Measurements from ENCODE around the gene LRRC3B.

LRRC3B gene

DNA sequence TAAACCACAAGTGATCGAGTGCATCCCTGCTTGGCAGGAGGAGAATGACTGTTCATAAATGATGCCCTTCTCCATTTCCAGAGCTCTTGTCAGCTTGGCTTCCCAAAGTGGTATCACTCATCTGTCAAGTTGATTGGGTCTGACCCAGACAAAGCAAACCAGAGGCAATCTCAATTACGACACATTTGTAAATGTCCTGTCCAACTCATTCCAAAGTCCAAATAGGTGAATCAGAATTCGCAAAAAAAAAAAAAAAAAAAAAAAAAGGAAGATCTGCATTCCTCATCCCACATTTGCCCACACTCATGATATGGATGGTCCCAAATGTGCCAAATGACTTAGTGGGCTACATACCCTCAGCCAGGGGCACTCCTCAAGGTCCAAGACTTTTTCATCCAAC is 91.9 kb downstream of the LRRC3B start:
- no peak for DNase-seq
- Histone ChIP-seq H2BK120ac (ENCODE audit: low read depth, low read length) (no peak overlapping the region), H2BK5ac (ENCODE audit: low read length) (no peak overlapping the region), H3K79me2 (ENCODE audit: control insufficient read depth, insufficient read depth, low read length) (no peaks in the 10 kb centered on the region), H4K8ac (ENCODE audit: low read depth, low read length) (no peak overlapping the region), H3K27ac (ENCODE audit: low read depth, low read length) (no peak overlapping the region), H3K18ac (ENCODE audit: low read length) (no peak overlapping the region), H3K4me3 (ENCODE audit: low read length) (no peak overlapping the region), H3K4ac (ENCODE audit: low read depth, low read length) (no peak overlapping the region), H2BK15ac (replicated peaks; ENCODE audit: low read depth) (no peak overlapping the region), H3K9ac (ENCODE audit: low read length) (no peak overlapping the region), H3K23ac (ENCODE audit: low read length) (no peak overlapping the region), H3K56ac (ENCODE audit: low read length) (no peak overlapping the region), H3K4me2 (ENCODE audit: low read length) (no peak overlapping the region), H3K27me3 (ENCODE audit: insufficient read depth, low read length, poor library complexity) (no peaks in the 10 kb centered on the region), H3K79me1 (ENCODE audit: low read length) (no peaks in the 10 kb centered on the region), H3K4me1 (ENCODE audit: control insufficient read depth, low read depth, low read length) (no peaks in the 10 kb centered on the region), H4K5ac (ENCODE audit: low read length) (no peak overlapping the region), H2AK5ac (ENCODE audit: low read length) (no peak overlapping the region), H3K36me3 (ENCODE audit: control insufficient read depth, insufficient read depth, low read length) (no peaks in the 10 kb centered on the region)
- WGBS (ENCODE audit: extremely low coverage, insufficient coverage, low lambda C conversion rate) = no CpG with 5 or more reads among the region's 3 CpGs

- Histone ChIP-seq H3K4me1 (ENCODE audit: control insufficient read depth, low read depth, low read length) (no peaks in the 10 kb centered on the region), H3K27ac (ENCODE audit: low read depth, low read length) (no peak overlapping the region), H3K4me3 (ENCODE audit: low read length) (no peak overlapping the region), H4K5ac (ENCODE audit: low read length) (no peak overlapping the region), H2BK5ac (ENCODE audit: low read length) (no peak overlapping the region), H4K8ac (ENCODE audit: low read depth, low read length) (no peak overlapping the region), H3K27me3 (ENCODE audit: insufficient read depth, low read length, poor library complexity) (no peaks in the 10 kb centered on the region), H3K18ac (ENCODE audit: low read length) (no peak overlapping the region), H2AK5ac (ENCODE audit: low read length) (no peak overlapping the region), H3K23ac (ENCODE audit: low read length) (no peak overlapping the region), H3K9ac (ENCODE audit: low read length) (no peak overlapping the region), H2BK120ac (ENCODE audit: low read depth, low read length) (no peak overlapping the region), H3K79me2 (ENCODE audit: control insufficient read depth, insufficient read depth, low read length) (no peaks in the 10 kb centered on the region), H3K79me1 (ENCODE audit: low read length) (no peaks in the 10 kb centered on the region), H3K4me2 (ENCODE audit: low read length) (no peak overlapping the region), H3K4ac (ENCODE audit: low read depth, low read length) (no peak overlapping the region), H3K56ac (ENCODE audit: low read length) (no peak overlapping the region), H2BK15ac (replicated peaks; ENCODE audit: low read depth) (no peak overlapping the region), H3K36me3 (ENCODE audit: control insufficient read depth, insufficient read depth, low read length) (no peaks in the 10 kb centered on the region)
- DNase-seq = no peak
- WGBS (ENCODE audit: extremely low coverage, insufficient coverage, low lambda C conversion rate) = no CpG with 5 or more reads among the region's 3 CpGs
Observed at GRCh38 chr3:26715431-26715830, 92.9 kb downstream of the LRRC3B start.

- Histone ChIP-seq H3K79me2 (ENCODE audit: control insufficient read depth, insufficient read depth, low read length) (no peaks in the 10 kb centered on the region), H3K56ac (ENCODE audit: low read length) (no peak overlapping the region), H2BK15ac (replicated peaks; ENCODE audit: low read depth) (no peak overlapping the region), H3K27me3 (ENCODE audit: insufficient read depth, low read length, poor library complexity) (no peaks in the 10 kb centered on the region), H2AK5ac (ENCODE audit: low read length) (no peak overlapping the region), H3K27ac (ENCODE audit: low read depth, low read length) (no peak overlapping the region), H3K4me1 (ENCODE audit: control insufficient read depth, low read depth, low read length) (no peaks in the 10 kb centered on the region), H2BK120ac (ENCODE audit: low read depth, low read length) (no peak overlapping the region), H3K4me3 (ENCODE audit: low read length) (no peak overlapping the region), H3K36me3 (ENCODE audit: control insufficient read depth, insufficient read depth, low read length) (no peaks in the 10 kb centered on the region), H3K4ac (ENCODE audit: low read depth, low read length) (no peak overlapping the region), H3K79me1 (ENCODE audit: low read length) (no peaks in the 10 kb centered on the region), H2BK5ac (ENCODE audit: low read length) (no peak overlapping the region), H3K9ac (ENCODE audit: low read length) (no peak overlapping the region), H4K8ac (ENCODE audit: low read depth, low read length) (no peak overlapping the region), H3K4me2 (ENCODE audit: low read length) (no peak overlapping the region), H3K23ac (ENCODE audit: low read length) (no peak overlapping the region), H4K5ac (ENCODE audit: low read length) (no peak overlapping the region), H3K18ac (ENCODE audit: low read length) (no peak overlapping the region)
- DNase-seq = peak; percentile 31
- WGBS (ENCODE audit: extremely low coverage, insufficient coverage, low lambda C conversion rate) = no CpG with 5 or more reads among the region's 1 CpG
Observed at GRCh38 chr3:26718315-26718714, 95.7 kb downstream of the LRRC3B start.

DNA sequence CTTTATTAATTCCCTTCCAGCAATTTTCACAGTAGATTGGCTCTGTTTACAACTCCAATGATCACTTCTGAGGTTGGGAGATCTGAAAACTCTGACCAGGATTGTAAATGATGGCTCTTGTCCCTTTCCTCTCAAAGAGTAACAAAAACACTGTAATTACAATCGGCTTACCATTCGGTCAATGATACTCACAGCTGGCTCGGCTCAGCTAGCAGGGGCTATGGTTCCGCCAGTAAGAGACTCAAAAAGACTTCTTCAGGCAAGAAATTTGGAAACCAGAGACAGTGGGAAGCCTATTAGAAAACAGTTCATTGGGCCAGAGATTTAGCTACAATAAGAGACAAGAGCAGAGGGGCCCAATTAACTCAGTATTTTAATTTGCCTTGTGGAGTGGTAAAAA is 96.6 kb downstream of the LRRC3B start:
- no peak for DNase-seq
- no peak overlapping the region for H3K23ac ChIP-seq (ENCODE audit: low read length)
- no peak overlapping the region for H2BK5ac ChIP-seq (ENCODE audit: low read length)
- no peak overlapping the region for H2BK120ac ChIP-seq (ENCODE audit: low read depth, low read length)
- H3K56ac ChIP-seq (ENCODE audit: low read length) = no peak overlapping the region
- H4K5ac ChIP-seq (ENCODE audit: low read length) = no peak overlapping the region
- no peaks in the 10 kb centered on the region for H3K79me2 ChIP-seq (ENCODE audit: control insufficient read depth, insufficient read depth, low read length)
- H3K27me3 ChIP-seq (ENCODE audit: insufficient read depth, low read length, poor library complexity) = no peaks in the 10 kb centered on the region
- H3K36me3 ChIP-seq (ENCODE audit: control insufficient read depth, insufficient read depth, low read length) = no peaks in the 10 kb centered on the region
- H3K4me1 ChIP-seq (ENCODE audit: control insufficient read depth, low read depth, low read length) = no peaks in the 10 kb centered on the region
- H3K9ac ChIP-seq (ENCODE audit: low read length) = no peak overlapping the region
- H3K18ac ChIP-seq (ENCODE audit: low read length) = no peak overlapping the region
- no peak overlapping the region for H3K4ac ChIP-seq (ENCODE audit: low read depth, low read length)
- H4K8ac ChIP-seq (ENCODE audit: low read depth, low read length) = no peak overlapping the region
- WGBS (ENCODE audit: extremely low coverage, insufficient coverage, low lambda C conversion rate) = no CpG with 5 or more reads among the region's 4 CpGs
- H2BK15ac ChIP-seq (replicated peaks; ENCODE audit: low read depth) = no peak overlapping the region
- H3K4me2 ChIP-seq (ENCODE audit: low read length) = no peak overlapping the region
- H3K27ac ChIP-seq (ENCODE audit: low read depth, low read length) = no peak overlapping the region
- no peak overlapping the region for H2AK5ac ChIP-seq (ENCODE audit: low read length)
- H3K79me1 ChIP-seq (ENCODE audit: low read length) = no peaks in the 10 kb centered on the region
- H3K4me3 ChIP-seq (ENCODE audit: low read length) = no peak overlapping the region

DNA sequence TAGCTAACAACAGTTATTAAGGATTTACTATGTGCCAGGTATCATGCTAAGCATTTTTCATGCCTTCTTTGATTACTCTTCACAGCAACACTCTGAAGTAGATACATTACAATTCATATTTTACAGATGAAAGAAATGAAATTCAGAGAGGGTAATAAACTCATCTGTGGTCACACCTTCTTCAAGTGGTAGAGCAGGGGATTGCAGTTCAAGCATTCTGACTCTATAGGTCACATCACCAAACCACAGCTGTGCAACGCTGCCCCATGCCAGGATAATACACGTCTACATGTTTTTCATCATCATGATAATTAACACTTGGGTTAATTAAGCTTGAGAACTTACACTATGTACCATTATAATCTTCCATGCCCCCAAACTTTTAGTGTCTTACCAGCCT is 98.5 kb downstream of the LRRC3B start:
- no peak overlapping the region for H3K23ac ChIP-seq (ENCODE audit: low read length)
- DNase-seq = no peak
- WGBS (ENCODE audit: extremely low coverage, insufficient coverage, low lambda C conversion rate) = no CpG with 5 or more reads among the region's 2 CpGs
- H2BK15ac ChIP-seq (replicated peaks; ENCODE audit: low read depth) = no peak overlapping the region
- no peaks in the 10 kb centered on the region for H3K79me1 ChIP-seq (ENCODE audit: low read length)
- no peak overlapping the region for H3K27ac ChIP-seq (ENCODE audit: low read depth, low read length)
- H3K4me2 ChIP-seq (ENCODE audit: low read length) = no peak overlapping the region
- no peak overlapping the region for H2BK120ac ChIP-seq (ENCODE audit: low read depth, low read length)
- H3K18ac ChIP-seq (ENCODE audit: low read length) = no peak overlapping the region
- no peaks in the 10 kb centered on the region for H3K4me1 ChIP-seq (ENCODE audit: control insufficient read depth, low read depth, low read length)
- no peak overlapping the region for H2AK5ac ChIP-seq (ENCODE audit: low read length)
- H3K4ac ChIP-seq (ENCODE audit: low read depth, low read length) = no peak overlapping the region
- no peaks in the 10 kb centered on the region for H3K36me3 ChIP-seq (ENCODE audit: control insufficient read depth, insufficient read depth, low read length)
- H3K56ac ChIP-seq (ENCODE audit: low read length) = no peak overlapping the region
- no peak overlapping the region for H3K9ac ChIP-seq (ENCODE audit: low read length)
- no peaks in the 10 kb centered on the region for H3K27me3 ChIP-seq (ENCODE audit: insufficient read depth, low read length, poor library complexity)
- H3K79me2 ChIP-seq (ENCODE audit: control insufficient read depth, insufficient read depth, low read length) = no peaks in the 10 kb centered on the region
- no peak overlapping the region for H2BK5ac ChIP-seq (ENCODE audit: low read length)
- no peak overlapping the region for H4K8ac ChIP-seq (ENCODE audit: low read depth, low read length)
- no peak overlapping the region for H3K4me3 ChIP-seq (ENCODE audit: low read length)
- H4K5ac ChIP-seq (ENCODE audit: low read length) = no peak overlapping the region

DNA sequence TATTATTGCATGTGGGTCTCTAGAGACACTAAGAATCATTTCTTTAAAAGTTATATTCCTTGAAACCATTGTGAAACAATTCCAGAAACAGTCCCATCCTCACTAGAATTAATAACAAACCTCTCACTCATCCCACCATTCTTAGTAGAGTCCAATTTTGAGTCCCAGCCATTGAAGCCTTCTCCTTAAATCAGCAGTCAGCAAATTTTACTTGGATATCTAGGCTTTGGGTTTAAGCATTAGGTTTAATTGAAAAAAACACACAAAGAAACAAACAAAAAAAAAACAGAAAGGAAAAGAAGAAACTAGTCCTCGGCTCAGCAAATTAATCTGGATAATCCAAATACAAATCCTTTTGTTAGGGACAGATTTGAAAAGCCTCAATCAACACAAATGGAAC is 109.3 kb downstream of the LRRC3B start:
- Histone ChIP-seq H3K79me1 (ENCODE audit: low read length) (no peaks in the 10 kb centered on the region), H3K79me2 (ENCODE audit: control insufficient read depth, insufficient read depth, low read length) (no peaks in the 10 kb centered on the region), H4K5ac (ENCODE audit: low read length) (no peak overlapping the region), H2BK5ac (ENCODE audit: low read length) (no peak overlapping the region), H2AK5ac (ENCODE audit: low read length) (no peak overlapping the region), H3K4me2 (ENCODE audit: low read length) (no peak overlapping the region), H3K18ac (ENCODE audit: low read length) (no peak overlapping the region), H3K56ac (ENCODE audit: low read length) (no peak overlapping the region), H3K27ac (ENCODE audit: low read depth, low read length) (no peak overlapping the region), H3K4me1 (ENCODE audit: control insufficient read depth, low read depth, low read length) (no peaks in the 10 kb centered on the region), H3K27me3 (ENCODE audit: insufficient read depth, low read length, poor library complexity) (no peaks in the 10 kb centered on the region), H3K36me3 (ENCODE audit: control insufficient read depth, insufficient read depth, low read length) (no peaks in the 10 kb centered on the region), H3K9ac (ENCODE audit: low read length) (no peak overlapping the region), H3K4me3 (ENCODE audit: low read length) (no peak overlapping the region), H2BK120ac (ENCODE audit: low read depth, low read length) (no peak overlapping the region), H4K8ac (ENCODE audit: low read depth, low read length) (no peak overlapping the region), H3K4ac (ENCODE audit: low read depth, low read length) (no peak overlapping the region), H2BK15ac (replicated peaks; ENCODE audit: low read depth) (no peak overlapping the region), H3K23ac (ENCODE audit: low read length) (no peak overlapping the region)
- DNase-seq = no peak
- WGBS (ENCODE audit: extremely low coverage, insufficient coverage, low lambda C conversion rate) = no CpG with 5 or more reads among the region's 1 CpG

Measured in mesendoderm (in vitro differentiated cells).